Adrenal gland (tissue), 5 donors: ENCODE measurements around the gene ZNF630.
"Not testable (repeated sequence)": the region's sequence is repeated elsewhere in the genome, so short reads cannot be mapped to it uniquely, and the experiment has no call there.

Source experiments
- POLR2A ChIP-seq, 2 donors: fragments of 450-650 bp; IDR thresholded peaks; one replicate each; pipeline ENCODE4 v1.6.1; 2017; ENCODE audit warnings: antibody characterized with exemption in 2 of 2, mild to moderate bottlenecking in 2 of 2, moderate library complexity in 1 of 2
- TF ChIP-seq, protein P1 (sequence below), 6 experiments: fragments of 450-650 bp in 4 of 6; fragments of 200-600 bp in 2 of 6; sonication (generic) in 1 of 6; IDR thresholded peaks; 1 replicate in 5 of 6; 2 replicates in 1 of 6; pipeline versions ENCODE4 v1.5.1 to v1.8.0; 2016 to 2021; ENCODE audit warnings: antibody characterized with exemption in 6 of 6, mild to moderate bottlenecking in 2 of 6, moderate library complexity in 1 of 6
- donor health status: DM: no; HTN: no; CAD: no.

DNA sequence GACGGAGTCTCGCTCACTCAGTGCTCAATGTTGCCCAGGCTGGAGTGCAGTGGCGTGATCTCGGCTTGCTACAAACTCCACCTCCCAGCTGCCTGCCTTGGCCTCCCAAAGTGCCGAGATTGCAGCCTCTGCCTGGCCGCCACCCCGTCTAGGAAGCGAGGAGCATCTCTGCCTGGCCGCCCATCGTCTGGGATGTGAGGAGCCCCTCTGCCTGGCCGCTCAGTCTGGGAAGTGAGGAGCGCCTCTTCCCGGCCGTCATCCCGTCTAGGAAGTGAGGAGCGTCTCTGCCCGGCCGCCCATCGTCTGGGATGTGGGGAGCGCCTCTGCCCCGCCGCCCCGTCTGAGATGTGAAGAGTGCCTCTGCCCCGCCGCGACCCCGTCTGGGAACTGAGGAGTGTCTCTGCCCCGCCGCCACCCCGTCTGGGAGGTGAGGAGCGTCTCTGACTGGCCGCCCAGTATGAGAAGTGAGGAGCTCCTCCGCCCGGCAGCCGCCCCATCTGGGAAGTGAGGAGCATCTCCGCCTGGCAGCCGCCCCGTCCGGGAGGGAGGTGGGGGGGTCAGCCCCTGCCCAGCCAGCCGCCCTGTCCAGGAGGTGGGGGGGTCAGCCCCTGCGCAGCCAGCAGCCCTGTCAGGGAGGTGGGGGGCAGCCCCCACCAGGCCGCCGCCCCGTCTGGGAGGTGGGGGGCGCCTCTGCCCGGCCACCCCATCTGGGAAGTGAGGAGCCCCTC is 54.7 kb downstream of the ZNF630 start:
- TF ChIP-seq, protein P1, sequence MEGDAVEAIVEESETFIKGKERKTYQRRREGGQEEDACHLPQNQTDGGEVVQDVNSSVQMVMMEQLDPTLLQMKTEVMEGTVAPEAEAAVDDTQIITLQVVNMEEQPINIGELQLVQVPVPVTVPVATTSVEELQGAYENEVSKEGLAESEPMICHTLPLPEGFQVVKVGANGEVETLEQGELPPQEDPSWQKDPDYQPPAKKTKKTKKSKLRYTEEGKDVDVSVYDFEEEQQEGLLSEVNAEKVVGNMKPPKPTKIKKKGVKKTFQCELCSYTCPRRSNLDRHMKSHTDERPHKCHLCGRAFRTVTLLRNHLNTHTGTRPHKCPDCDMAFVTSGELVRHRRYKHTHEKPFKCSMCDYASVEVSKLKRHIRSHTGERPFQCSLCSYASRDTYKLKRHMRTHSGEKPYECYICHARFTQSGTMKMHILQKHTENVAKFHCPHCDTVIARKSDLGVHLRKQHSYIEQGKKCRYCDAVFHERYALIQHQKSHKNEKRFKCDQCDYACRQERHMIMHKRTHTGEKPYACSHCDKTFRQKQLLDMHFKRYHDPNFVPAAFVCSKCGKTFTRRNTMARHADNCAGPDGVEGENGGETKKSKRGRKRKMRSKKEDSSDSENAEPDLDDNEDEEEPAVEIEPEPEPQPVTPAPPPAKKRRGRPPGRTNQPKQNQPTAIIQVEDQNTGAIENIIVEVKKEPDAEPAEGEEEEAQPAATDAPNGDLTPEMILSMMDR (IDR thresholded peaks at IDR 0.05) = not testable (repeated sequence)
- TF ChIP-seq POLR2A (IDR thresholded peaks at IDR 0.05) = not testable (repeated sequence)
